Fibroblast of lung (primary cell): ENCODE results near the gene LSM11. TPM values are rescaled to one million over a fixed set of nuclear protein-coding genes. Genes with fewer than 3 reads are reported as not detected.

Experiments used
- DNase-seq, 2 donors: peaks; one replicate each; pipeline versions ENCODE4 v3.0.0 to v3.0.0-alpha.2; 2010; ENCODE audit warnings: low read depth in 2 of 2
- H2AFZ ChIP-seq: 2 replicates; pipeline ENCODE4 v1.5.1; 2012; ENCODE audit warnings: low read length, control low read depth, inconsistent platforms
- H3K27ac ChIP-seq: 2 replicates; pipeline ENCODE4 v1.5.1; 2011; ENCODE audit warnings: low read length, control low read depth; ENCODE audit not compliant: insufficient read depth
- H3K27me3 ChIP-seq: 2 replicates; pipeline ENCODE4 v1.5.1; 2011; ENCODE audit warnings: mild to moderate bottlenecking, low read length; ENCODE audit not compliant: control insufficient read depth, insufficient read depth
- H3K36me3 ChIP-seq: 2 replicates; pipeline ENCODE4 v1.5.1; 2011; ENCODE audit warnings: low read length; ENCODE audit not compliant: control insufficient read depth, insufficient read depth
- H3K4me1 ChIP-seq: 2 replicates; pipeline ENCODE4 v1.5.1; 2011; ENCODE audit warnings: low read length; ENCODE audit not compliant: control insufficient read depth, insufficient read depth; ENCODE audit errors: extremely low read depth
- H3K4me2 ChIP-seq: 2 replicates; pipeline ENCODE4 v1.5.1; 2011; ENCODE audit warnings: low read length, control low read depth; ENCODE audit not compliant: insufficient read depth; ENCODE audit errors: extremely low read depth
- H3K4me3 ChIP-seq, 4 experiments: fragments of 200-600 bp in 1 of 4; sonication (generic) in 1 of 4; replicated peaks in 1 of 4; 2 replicates each; pipeline ENCODE4 v1.5.1; 2011 to 2016; ENCODE audit warnings: low read length in 4 of 4, low read depth in 3 of 4, mild to moderate bottlenecking in 3 of 4, control low read depth in 2 of 4, inconsistent platforms in 1 of 4, mixed read lengths in 1 of 4; ENCODE audit not compliant: insufficient read depth in 1 of 4; ENCODE audit errors: control extremely low read depth in 1 of 4
- H3K79me2 ChIP-seq: 2 replicates; pipeline ENCODE4 v1.5.1; 2012; ENCODE audit warnings: mild to moderate bottlenecking, low read length, inconsistent platforms; ENCODE audit not compliant: control insufficient read depth, insufficient read depth
- H3K9ac ChIP-seq: 2 replicates; pipeline ENCODE4 v1.5.1; 2011; ENCODE audit warnings: mild to moderate bottlenecking, low read length, control low read depth; ENCODE audit not compliant: insufficient read depth
- H3K9me3 ChIP-seq: 2 replicates; pipeline ENCODE4 v1.5.1; 2012; ENCODE audit warnings: low read depth, low read length; ENCODE audit not compliant: control insufficient read depth, insufficient read depth
- H4K20me1 ChIP-seq: 2 replicates; pipeline ENCODE4 v1.5.1; 2011; ENCODE audit warnings: low read length; ENCODE audit not compliant: control insufficient read depth, insufficient read depth; ENCODE audit errors: extremely low read depth
- EZH2 ChIP-seq: IDR thresholded peaks from 2 replicates; pipeline ENCODE4 v1.5.1; 2012; ENCODE audit warnings: low read length, control low read depth, mild to moderate bottlenecking; ENCODE audit errors: missing control alignments
- polyA plus RNA-seq, 2 donors: library from polyadenylated mRNA; depleted of rRNA in 1 of 2; stranded (reverse) in 1 of 2; unstranded in 1 of 2; fragments of >200 nt; gene quantifications; 2 replicates each; pipeline ENCODE4 v1.2.1, GENCODE V29; 2011 to 2012; ENCODE audit warnings: missing spikeins in 1 of 2
- total RNA-seq: library from RNA; depleted of rRNA; stranded (reverse); fragments of >200 nt; gene quantifications from 2 replicates; pipeline ENCODE4 v1.2.1, GENCODE V29; 2014
- TF ChIP-seq, protein P1 (sequence below), 2 donors: IDR thresholded peaks in 1 of 2; conservative IDR thresholded peaks in 1 of 2; 1 replicate in 1 of 2; 2 replicates in 1 of 2; pipeline ENCODE4 v1.5.1; 2011 to 2012; ENCODE audit warnings: low read length in 2 of 2, control low read depth in 1 of 2, inconsistent platforms in 1 of 2, low read depth in 1 of 2, mild to moderate bottlenecking in 1 of 2

The LSM11 gene
- total and polyA plus RNA-seq, 2 donors (not counting 1 experiment from before 2014, with no cell fraction given) = 2.1 to 2.5 TPM

DNA sequence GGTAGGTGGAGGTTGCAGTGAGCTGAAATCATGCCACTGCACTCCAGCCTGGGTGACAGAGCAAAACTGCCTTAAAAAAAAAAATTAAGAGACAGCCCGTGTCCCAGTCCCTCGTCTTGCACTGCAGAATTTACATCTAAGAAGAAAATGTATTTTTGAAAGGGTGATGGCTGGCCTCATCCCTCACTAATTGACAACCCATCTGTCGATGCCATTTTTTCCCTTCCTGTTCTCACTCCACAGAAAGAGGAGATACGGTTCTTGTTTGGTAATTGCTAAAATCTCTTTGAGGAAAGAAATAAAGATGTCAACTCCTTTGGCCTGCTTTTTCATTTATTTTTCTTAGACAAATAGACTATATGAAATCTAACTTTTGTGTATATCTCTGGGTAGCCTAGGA, 2.4 kb upstream of the LSM11 start:
- H3K4me2 ChIP-seq = no peak overlapping the region
- peaks cover 2% of the 10 kb centered on the region for H3K4me1 ChIP-seq
- H3K36me3 ChIP-seq = no peaks in the 10 kb centered on the region
- H3K27me3 ChIP-seq = no peaks in the 10 kb centered on the region
- H3K9me3 ChIP-seq = no peaks in the 10 kb centered on the region
- H2AFZ ChIP-seq = no peak overlapping the region
- H4K20me1 ChIP-seq = no peaks in the 10 kb centered on the region
- no peak for DNase-seq
- peaks cover 4% of the 10 kb centered on the region for H3K79me2 ChIP-seq
- no peak overlapping the region for H3K27ac ChIP-seq
- no peak overlapping the region for H3K9ac ChIP-seq
- TF ChIP-seq EZH2 = no peak
- TF ChIP-seq, protein P1, sequence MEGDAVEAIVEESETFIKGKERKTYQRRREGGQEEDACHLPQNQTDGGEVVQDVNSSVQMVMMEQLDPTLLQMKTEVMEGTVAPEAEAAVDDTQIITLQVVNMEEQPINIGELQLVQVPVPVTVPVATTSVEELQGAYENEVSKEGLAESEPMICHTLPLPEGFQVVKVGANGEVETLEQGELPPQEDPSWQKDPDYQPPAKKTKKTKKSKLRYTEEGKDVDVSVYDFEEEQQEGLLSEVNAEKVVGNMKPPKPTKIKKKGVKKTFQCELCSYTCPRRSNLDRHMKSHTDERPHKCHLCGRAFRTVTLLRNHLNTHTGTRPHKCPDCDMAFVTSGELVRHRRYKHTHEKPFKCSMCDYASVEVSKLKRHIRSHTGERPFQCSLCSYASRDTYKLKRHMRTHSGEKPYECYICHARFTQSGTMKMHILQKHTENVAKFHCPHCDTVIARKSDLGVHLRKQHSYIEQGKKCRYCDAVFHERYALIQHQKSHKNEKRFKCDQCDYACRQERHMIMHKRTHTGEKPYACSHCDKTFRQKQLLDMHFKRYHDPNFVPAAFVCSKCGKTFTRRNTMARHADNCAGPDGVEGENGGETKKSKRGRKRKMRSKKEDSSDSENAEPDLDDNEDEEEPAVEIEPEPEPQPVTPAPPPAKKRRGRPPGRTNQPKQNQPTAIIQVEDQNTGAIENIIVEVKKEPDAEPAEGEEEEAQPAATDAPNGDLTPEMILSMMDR (conservative IDR thresholded peaks at IDR 0.05 in 1 of 2, IDR thresholded peaks at IDR 0.05 in 1 of 2; ENCODE audit: low read depth in 1 of 2, low read length in 2 of 2) = no peak
- H3K4me3 ChIP-seq = no peak overlapping the region

DNA sequence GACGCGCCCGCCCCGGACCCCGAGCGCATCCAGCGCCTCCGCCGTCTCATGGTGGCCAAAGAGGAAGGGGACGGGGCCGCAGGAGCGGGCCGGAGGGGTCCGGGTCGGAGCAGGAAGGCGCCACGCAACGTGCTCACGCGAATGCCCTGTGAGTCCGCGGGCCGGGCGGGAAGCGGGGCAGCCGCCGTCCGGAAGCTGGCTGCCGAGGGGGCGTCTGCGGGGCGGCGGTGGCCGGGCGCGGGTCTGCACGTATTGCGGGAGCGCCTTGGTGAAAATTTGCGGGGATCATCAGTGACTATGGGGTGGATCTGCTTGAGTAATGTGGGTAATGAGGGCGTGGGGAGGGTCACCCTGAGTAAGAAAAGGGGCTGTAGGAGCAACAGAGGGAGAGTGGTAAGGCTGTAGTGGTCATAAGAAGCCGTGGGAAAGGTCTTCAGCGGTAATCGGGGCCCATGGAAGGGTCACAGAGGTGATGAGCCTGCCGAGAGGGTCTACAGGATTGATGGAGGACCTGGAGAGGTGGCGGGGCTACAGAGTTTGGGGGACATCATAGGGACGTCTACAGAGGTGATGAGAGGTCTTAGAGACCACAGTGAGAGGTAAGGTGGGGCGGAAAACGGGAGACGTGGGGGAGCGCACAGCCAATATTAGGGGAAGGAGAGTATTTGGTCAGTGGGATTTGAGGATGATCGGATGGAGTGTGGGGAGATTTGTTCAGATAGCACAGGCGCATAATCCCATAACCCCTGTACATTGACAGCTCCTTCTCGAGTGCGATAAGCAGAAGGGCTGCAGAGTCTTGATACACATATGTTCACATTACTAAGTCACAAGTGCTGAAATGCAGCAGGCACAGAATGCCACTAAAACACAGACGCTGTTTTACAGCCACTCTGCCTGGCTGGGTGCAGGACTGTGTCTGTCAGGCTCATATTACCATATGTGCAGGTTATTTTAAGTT, 819 bp downstream of the LSM11 start:
- peak overlapping the region; percentile 55 to 82 (median 70) for H3K4me3 ChIP-seq
- no peaks in the 10 kb centered on the region for H3K27me3 ChIP-seq
- peaks cover 4% of the 10 kb centered on the region for H3K79me2 ChIP-seq
- no peak overlapping the region for H3K27ac ChIP-seq
- TF ChIP-seq, protein P1 (conservative IDR thresholded peaks at IDR 0.05 in 1 of 2, IDR thresholded peaks at IDR 0.05 in 1 of 2; ENCODE audit: low read depth in 1 of 2, low read length in 2 of 2) = no peak
- no peak for TF ChIP-seq EZH2
- H4K20me1 ChIP-seq = no peaks in the 10 kb centered on the region
- H3K9me3 ChIP-seq = no peaks in the 10 kb centered on the region
- H3K36me3 ChIP-seq = no peaks in the 10 kb centered on the region
- peak overlapping the region; percentile 71 for H3K9ac ChIP-seq
- H3K4me2 ChIP-seq = peak overlapping the region; percentile 99
- H2AFZ ChIP-seq = peak overlapping the region; percentile 42
- peaks cover 5% of the 10 kb centered on the region for H3K4me1 ChIP-seq
- peak in 1 of 2 donors; percentile 13 for DNase-seq

DNA sequence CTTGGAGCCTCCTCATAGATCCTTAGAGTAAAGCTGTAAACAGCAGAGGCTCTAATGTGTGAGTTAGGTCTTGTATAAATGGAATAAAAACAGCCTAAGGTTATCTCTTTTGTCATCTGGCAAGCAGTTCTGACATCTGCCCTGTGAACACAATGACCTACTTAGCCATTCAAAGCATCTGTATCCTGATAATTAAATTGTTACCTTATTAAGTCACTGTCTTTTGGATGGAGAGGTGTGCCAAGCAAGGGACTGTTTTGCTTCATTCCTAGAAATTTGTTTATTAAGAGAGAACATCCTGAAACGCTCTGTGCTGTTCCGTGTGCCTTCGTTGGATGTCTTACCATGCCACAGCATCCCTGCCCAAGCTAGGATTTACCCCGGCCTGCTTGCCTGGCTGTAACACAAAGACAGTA, 1.5 kb downstream of the LSM11 start:
- peak overlapping the region in 3 of 4 experiments; percentile 55 to 82 (median 78) for H3K4me3 ChIP-seq
- peaks cover 8% of the 10 kb centered on the region for H3K4me1 ChIP-seq
- no peaks in the 10 kb centered on the region for H3K9me3 ChIP-seq
- no peaks in the 10 kb centered on the region for H4K20me1 ChIP-seq
- no peak for DNase-seq
- peaks cover 6% of the 10 kb centered on the region for H3K79me2 ChIP-seq
- no peak overlapping the region for H3K27ac ChIP-seq
- no peaks in the 10 kb centered on the region for H3K36me3 ChIP-seq
- TF ChIP-seq EZH2 = no peak
- TF ChIP-seq, protein P1 (conservative IDR thresholded peaks at IDR 0.05 in 1 of 2, IDR thresholded peaks at IDR 0.05 in 1 of 2; ENCODE audit: low read depth in 1 of 2, low read length in 2 of 2) = no peak
- H3K9ac ChIP-seq = no peak overlapping the region
- H3K4me2 ChIP-seq = peak overlapping the region; percentile 99
- H3K27me3 ChIP-seq = no peaks in the 10 kb centered on the region
- no peak overlapping the region for H2AFZ ChIP-seq
